Limb (tissue), 2 donors: ENCODE measurements around the gene C2CD3.
"Not testable (repeated sequence)": the region's sequence is repeated elsewhere in the genome, so short reads cannot be mapped to it uniquely, and the experiment has no call there.

Experiments
- DNase-seq, 2 donors: peaks; one replicate each; pipeline ENCODE4 v3.0.0-alpha.2; 2016; ENCODE audit errors: extremely low spot score in 2 of 2

Gene C2CD3

GRCh38 chr11:74116719-74117118 lies 54.1 kb downstream of the C2CD3 start:
- DNase-seq: no peak

GRCh38 chr11:74112877-74113276 lies 57.9 kb downstream of the C2CD3 start:
- no peak for DNase-seq

GRCh38 chr11:74106124-74106523 lies 64.7 kb downstream of the C2CD3 start:
- DNase-seq: no peak

GRCh38 chr11:74102321-74102720 lies 68.5 kb downstream of the C2CD3 start:
- no peak for DNase-seq

GRCh38 chr11:74100735-74101134 lies 70.1 kb downstream of the C2CD3 start:
- no peak for DNase-seq

- DNase-seq: no peak
These were observed 70.6 kb downstream of the C2CD3 start for GRCh38 chr11:74100231-74100630.

GRCh38 chr11:74097686-74098237 lies 73.0 kb downstream of the C2CD3 start:
- DNase-seq: no peak

- no peak for DNase-seq
These were observed 76.4 kb downstream of the C2CD3 start for GRCh38 chr11:74094393-74094792.

- no peak for DNase-seq
These were observed 78.4 kb downstream of the C2CD3 start for GRCh38 chr11:74092425-74092824.

GRCh38 chr11:74091549-74091948 lies 79.3 kb downstream of the C2CD3 start:
- DNase-seq: no peak

GRCh38 chr11:74090701-74091100 lies 80.1 kb downstream of the C2CD3 start:
- no peak for DNase-seq

GRCh38 chr11:74086242-74086884 lies 84.4 kb downstream of the C2CD3 start:
- DNase-seq: no peak

- DNase-seq: no peak
These were observed 85.3 kb downstream of the C2CD3 start for GRCh38 chr11:74085542-74085892.

GRCh38 chr11:74084796-74085541 lies 85.8 kb downstream of the C2CD3 start:
- DNase-seq: no peak

- DNase-seq: not testable (repeated sequence)
These were observed 86.9 kb downstream of the C2CD3 start for GRCh38 chr11:74083927-74084326.

- no peak for DNase-seq
These were observed 89.4 kb downstream of the C2CD3 start for GRCh38 chr11:74081428-74081827.

GRCh38 chr11:74077193-74077592 lies 93.6 kb downstream of the C2CD3 start:
- no peak for DNase-seq

GRCh38 chr11:74072721-74073120 lies 98.1 kb downstream of the C2CD3 start:
- no peak for DNase-seq

- DNase-seq: no peak
These were observed 98.5 kb downstream of the C2CD3 start for GRCh38 chr11:74072286-74072685.

- peak in 1 of 2 donors; percentile 24 for DNase-seq
These were observed 99.9 kb downstream of the C2CD3 start for GRCh38 chr11:74070723-74071492.

GRCh38 chr11:74069146-74070046 lies 101.4 kb downstream of the C2CD3 start:
- DNase-seq: no peak
